NT2/D1 (cell line): ENCODE results near the gene TTC38.

Source experiments
- YY1 ChIP-seq: IDR thresholded peaks from 2 replicates; pipeline ENCODE4 v1.6.1; 2011; ENCODE audit not compliant: insufficient read length, insufficient read depth
- ZNF274 ChIP-seq: IDR thresholded peaks from 2 replicates; pipeline ENCODE4 v1.6.1; 2011; ENCODE audit warnings: mild to moderate bottlenecking, low read depth, low read length

- TF ChIP-seq ZNF274 (no peak), YY1 (no peak)
Observed at GRCh38 chr22:46275455-46276122, 7.8 kb downstream of the TTC38 start.
